Panc1 (cell line): ENCODE measurements around the gene WFS1. TPM values are rescaled to one million over a fixed set of nuclear protein-coding genes. Genes with fewer than 3 reads are reported as not detected.

Experiments
- ATAC-seq: fragments of 200-7000 bp; cut with Tn5 transposase; 2 replicates; pipeline ENCODE4 v1.9.1; 2020; ENCODE audit warnings: mild to moderate bottlenecking, moderate library complexity
- BruUV-seq: library from RNA; stranded (reverse); fragments of 400-500 nt; replicated peaks from 2 replicates; lab custom pipeline; 2021; lab: Mats Ljungman, UMichigan
- CTCF ChIA-PET: fragments of 300-600 bp; sonication (Branson Sonifier 250); formaldehyde crosslinking; loops from one replicate; lab custom pipeline; 2022; ENCODE audit warnings: antibody characterized with exemption; lab: Charles Lee
- POLR2A ChIA-PET: fragments of 300-600 bp; sonication (Branson Sonifier 250); formaldehyde crosslinking; loops from one replicate; lab custom pipeline; 2022; ENCODE audit warnings: antibody characterized with exemption; lab: Charles Lee
- DNase-seq: peaks from one replicate; pipeline ENCODE4 v3.0.0-alpha.2; 2010; ENCODE audit warnings: low read depth, low spot score
- H3K27ac ChIP-seq: 2 replicates; pipeline ENCODE4 v1.5.1; 2011; ENCODE audit warnings: mild to moderate bottlenecking, low read length, inconsistent platforms
- H3K27me3 ChIP-seq: fragments of 200-500 bp; sonication (Bioruptor generic); 2 replicates; pipeline ENCODE4 v1.6.0; 2014; ENCODE audit warnings: low read length, inconsistent platforms; ENCODE audit not compliant: control insufficient read depth, insufficient read depth
- H3K36me3 ChIP-seq: fragments of 200-500 bp; sonication (Bioruptor generic); 2 replicates; pipeline ENCODE4 v1.5.1; 2014; ENCODE audit warnings: inconsistent platforms, mild to moderate bottlenecking, low read length, moderate library complexity; ENCODE audit not compliant: control insufficient read depth, insufficient read depth
- H3K4me1 ChIP-seq: 2 replicates; pipeline ENCODE4 v1.5.1; 2011; ENCODE audit warnings: inconsistent platforms, mild to moderate bottlenecking, low read length, moderate library complexity; ENCODE audit not compliant: control insufficient read depth, insufficient read depth
- H3K4me3 ChIP-seq, 2 experiments: 2 replicates each; pipeline ENCODE4 v1.5.1; 2011 to 2012; ENCODE audit warnings: low read depth in 2 of 2, low read length in 2 of 2, mild to moderate bottlenecking in 2 of 2, inconsistent platforms in 1 of 2, moderate library complexity in 1 of 2
- H3K9me3 ChIP-seq: fragments of 200-500 bp; sonication (Bioruptor generic); 2 replicates; pipeline ENCODE4 v1.5.1; 2014; ENCODE audit warnings: low read depth, mild to moderate bottlenecking, inconsistent platforms, low read length, moderate library complexity; ENCODE audit not compliant: control insufficient read depth, insufficient read depth
- POLR2AphosphoS5 ChIP-seq: IDR thresholded peaks from 2 replicates; pipeline ENCODE4 v1.6.1; 2012; ENCODE audit warnings: mild to moderate bottlenecking, low read depth, low read length, moderate library complexity
- SIN3A ChIP-seq: IDR thresholded peaks from 2 replicates; pipeline ENCODE4 v1.6.1; 2012; ENCODE audit warnings: low read depth, mild to moderate bottlenecking, low read length, moderate library complexity, borderline replicate concordance; ENCODE audit not compliant: insufficient read depth
- TCF7L2 ChIP-seq: IDR thresholded peaks from 2 replicates; pipeline ENCODE4 v1.6.1; 2011; ENCODE audit warnings: mild to moderate bottlenecking, low read depth, low read length, inconsistent platforms
- in situ Hi-C: cut with HindIII; loops from 2 replicates; pipeline ENCODE4 v1.10.0; 2016; ENCODE audit warnings: low sequenced_read_pairs, low pct_unique_long_range_greater_than_20kb
- intact Hi-C: fragments of 100-400 bp; cut with micrococcal nuclease; formaldehyde crosslinking; loops from one replicate; pipeline ENCODE4 v1.10.0; 2022; ENCODE audit not compliant: unreplicated experiment
- total RNA-seq: library from RNA; stranded (reverse); gene quantifications from one replicate; pipeline ENCODE4 v1.2.1, GENCODE V29; 2021; ENCODE audit not compliant: unreplicated experiment
- TF ChIP-seq, protein P1 (sequence below): fragments of 450-650 bp; IDR thresholded peaks from 2 replicates; pipeline ENCODE4 v1.5.1; 2017; ENCODE audit warnings: mild to moderate bottlenecking
- TF ChIP-seq, protein P2 (sequence below), 2 experiments: IDR thresholded peaks; 2 replicates each; pipeline ENCODE4 v1.6.1; 2011 to 2012; ENCODE audit warnings: low read depth in 2 of 2, control low read depth in 1 of 2, low read length in 1 of 2, mild to moderate bottlenecking in 1 of 2, moderate library complexity in 1 of 2; ENCODE audit not compliant: insufficient read depth in 1 of 2

The WFS1 gene
- total RNA-seq, 1 experiment from 2014 or later: 67.5 TPM

DNA sequence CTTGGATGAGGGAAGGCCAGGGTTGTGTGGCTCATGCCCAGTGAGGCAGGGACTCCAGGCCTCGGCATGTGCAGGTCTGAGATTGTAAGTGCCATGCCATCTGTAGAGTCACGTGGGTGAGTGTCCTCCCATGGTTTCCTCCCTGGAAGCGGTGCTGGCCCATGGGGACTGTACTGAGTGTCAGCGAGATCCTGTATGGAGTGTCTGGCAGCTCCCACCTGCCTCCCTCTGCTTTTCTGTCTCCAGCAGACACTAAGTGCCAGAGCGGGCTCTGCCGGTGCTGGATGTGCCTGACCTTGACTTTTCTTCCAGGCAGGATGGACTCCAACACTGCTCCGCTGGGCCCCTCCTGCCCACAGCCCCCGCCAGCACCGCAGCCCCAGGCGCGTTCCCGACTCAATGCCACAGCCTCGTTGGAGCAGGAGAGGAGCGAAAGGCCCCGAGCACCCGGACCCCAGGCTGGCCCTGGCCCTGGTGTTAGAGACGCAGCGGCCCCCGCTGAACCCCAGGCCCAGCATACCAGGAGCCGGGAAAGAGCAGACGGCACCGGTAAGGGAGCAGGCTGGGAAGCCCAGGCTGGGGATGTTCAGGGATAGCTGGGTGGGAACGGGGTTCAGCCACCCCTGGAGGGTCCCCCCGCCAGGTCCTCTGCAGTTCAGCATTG, 7.6 kb downstream of the WFS1 start:
- Histone ChIP-seq H3K27me3 (no peaks in the 10 kb centered on the region), H3K36me3 (no peaks in the 10 kb centered on the region), H3K9me3 (no peaks in the 10 kb centered on the region), H3K4me1 (peaks cover 24% of the 10 kb centered on the region), H3K4me3 (no peak overlapping the region), H3K27ac (no peak overlapping the region)
- in situ Hi-C loops: no loop called here
- DNase-seq (no peak), ATAC-seq (no peak)
- BruUV-seq: no TSS peak
- intact Hi-C loops: no loop called here
- ChIA-PET POLR2A (no interaction called here), CTCF (no interaction called here)
- TF ChIP-seq, protein P1, sequence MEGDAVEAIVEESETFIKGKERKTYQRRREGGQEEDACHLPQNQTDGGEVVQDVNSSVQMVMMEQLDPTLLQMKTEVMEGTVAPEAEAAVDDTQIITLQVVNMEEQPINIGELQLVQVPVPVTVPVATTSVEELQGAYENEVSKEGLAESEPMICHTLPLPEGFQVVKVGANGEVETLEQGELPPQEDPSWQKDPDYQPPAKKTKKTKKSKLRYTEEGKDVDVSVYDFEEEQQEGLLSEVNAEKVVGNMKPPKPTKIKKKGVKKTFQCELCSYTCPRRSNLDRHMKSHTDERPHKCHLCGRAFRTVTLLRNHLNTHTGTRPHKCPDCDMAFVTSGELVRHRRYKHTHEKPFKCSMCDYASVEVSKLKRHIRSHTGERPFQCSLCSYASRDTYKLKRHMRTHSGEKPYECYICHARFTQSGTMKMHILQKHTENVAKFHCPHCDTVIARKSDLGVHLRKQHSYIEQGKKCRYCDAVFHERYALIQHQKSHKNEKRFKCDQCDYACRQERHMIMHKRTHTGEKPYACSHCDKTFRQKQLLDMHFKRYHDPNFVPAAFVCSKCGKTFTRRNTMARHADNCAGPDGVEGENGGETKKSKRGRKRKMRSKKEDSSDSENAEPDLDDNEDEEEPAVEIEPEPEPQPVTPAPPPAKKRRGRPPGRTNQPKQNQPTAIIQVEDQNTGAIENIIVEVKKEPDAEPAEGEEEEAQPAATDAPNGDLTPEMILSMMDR: no peak
- TF ChIP-seq SIN3A (no peak), TCF7L2 (no peak), POLR2AphosphoS5 (no peak)
- TF ChIP-seq, protein P2, sequence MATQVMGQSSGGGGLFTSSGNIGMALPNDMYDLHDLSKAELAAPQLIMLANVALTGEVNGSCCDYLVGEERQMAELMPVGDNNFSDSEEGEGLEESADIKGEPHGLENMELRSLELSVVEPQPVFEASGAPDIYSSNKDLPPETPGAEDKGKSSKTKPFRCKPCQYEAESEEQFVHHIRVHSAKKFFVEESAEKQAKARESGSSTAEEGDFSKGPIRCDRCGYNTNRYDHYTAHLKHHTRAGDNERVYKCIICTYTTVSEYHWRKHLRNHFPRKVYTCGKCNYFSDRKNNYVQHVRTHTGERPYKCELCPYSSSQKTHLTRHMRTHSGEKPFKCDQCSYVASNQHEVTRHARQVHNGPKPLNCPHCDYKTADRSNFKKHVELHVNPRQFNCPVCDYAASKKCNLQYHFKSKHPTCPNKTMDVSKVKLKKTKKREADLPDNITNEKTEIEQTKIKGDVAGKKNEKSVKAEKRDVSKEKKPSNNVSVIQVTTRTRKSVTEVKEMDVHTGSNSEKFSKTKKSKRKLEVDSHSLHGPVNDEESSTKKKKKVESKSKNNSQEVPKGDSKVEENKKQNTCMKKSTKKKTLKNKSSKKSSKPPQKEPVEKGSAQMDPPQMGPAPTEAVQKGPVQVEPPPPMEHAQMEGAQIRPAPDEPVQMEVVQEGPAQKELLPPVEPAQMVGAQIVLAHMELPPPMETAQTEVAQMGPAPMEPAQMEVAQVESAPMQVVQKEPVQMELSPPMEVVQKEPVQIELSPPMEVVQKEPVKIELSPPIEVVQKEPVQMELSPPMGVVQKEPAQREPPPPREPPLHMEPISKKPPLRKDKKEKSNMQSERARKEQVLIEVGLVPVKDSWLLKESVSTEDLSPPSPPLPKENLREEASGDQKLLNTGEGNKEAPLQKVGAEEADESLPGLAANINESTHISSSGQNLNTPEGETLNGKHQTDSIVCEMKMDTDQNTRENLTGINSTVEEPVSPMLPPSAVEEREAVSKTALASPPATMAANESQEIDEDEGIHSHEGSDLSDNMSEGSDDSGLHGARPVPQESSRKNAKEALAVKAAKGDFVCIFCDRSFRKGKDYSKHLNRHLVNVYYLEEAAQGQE (IDR thresholded peaks at IDR 0.05; ENCODE audit: insufficient read depth in 1 of 2, low read depth in 2 of 2, low read length in 1 of 2): no peak

DNA sequence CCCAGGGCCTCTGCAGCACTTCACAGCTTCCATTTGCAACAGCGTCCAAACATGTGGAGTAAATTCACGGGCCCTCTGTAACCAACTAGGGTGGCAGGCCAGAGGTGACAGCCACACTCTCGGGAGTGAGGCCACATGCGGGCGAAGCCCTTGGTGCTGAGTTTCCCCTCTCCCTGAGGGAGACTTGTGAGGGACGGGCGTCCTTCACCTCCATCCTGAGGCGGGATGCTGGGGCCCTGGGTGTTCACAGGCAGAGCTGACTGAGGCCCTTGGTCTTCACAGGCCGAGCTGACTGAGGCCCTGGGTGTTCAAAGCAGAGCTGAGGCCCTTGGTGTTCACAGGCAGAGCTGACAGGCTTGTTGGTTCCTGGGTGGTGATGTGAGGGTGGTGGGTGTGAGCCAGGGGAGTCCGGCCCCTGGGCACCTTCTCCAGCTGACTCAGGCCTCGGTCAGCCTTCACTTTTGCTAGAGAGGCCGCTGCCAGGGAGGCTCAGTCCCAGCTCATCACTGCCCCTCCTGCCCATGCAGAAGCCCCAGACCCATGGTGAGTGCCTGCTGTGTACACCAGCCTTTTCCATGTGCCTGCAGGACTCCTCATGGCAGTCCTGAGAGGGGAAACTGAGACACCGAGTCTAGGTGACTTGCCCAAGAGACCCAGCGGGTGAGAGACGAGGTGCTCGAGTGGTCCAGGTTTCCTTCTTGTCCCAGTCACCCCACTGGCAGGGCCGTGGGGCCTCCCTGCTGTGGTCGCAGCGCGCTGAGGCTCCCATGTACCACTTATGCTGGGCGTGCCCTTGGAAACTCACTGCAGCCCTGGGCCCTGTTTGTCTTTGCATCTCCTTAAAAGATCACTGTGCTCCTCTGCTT, 8.5 kb downstream of the WFS1 start:
- no peak overlapping the region for H3K27ac ChIP-seq

More for the DNA sequence above, 8.5 kb downstream of the WFS1 start:
- Histone ChIP-seq H3K4me3 (no peak overlapping the region), H3K36me3 (no peaks in the 10 kb centered on the region), H3K27me3 (no peaks in the 10 kb centered on the region), H3K4me1 (peaks cover 15% of the 10 kb centered on the region), H3K9me3 (no peaks in the 10 kb centered on the region)
- DNase-seq (no peak), ATAC-seq (no peak)
- BruUV-seq: no TSS peak
- POLR2A ChIA-PET: interaction anchor here (0.6 kb wide), 1 partner anchor 9 kb away, joined by 3 read pairs; no protein-coding TSS in a partner anchor
- intact Hi-C loops: no loop called here
- CTCF ChIA-PET: no interaction called here
- in situ Hi-C loops: no loop called here
- no peak for TF ChIP-seq TCF7L2
- TF ChIP-seq, protein P1: no peak
- TF ChIP-seq POLR2AphosphoS5: no peak
- TF ChIP-seq, protein P2 (IDR thresholded peaks at IDR 0.05; ENCODE audit: insufficient read depth in 1 of 2, low read depth in 2 of 2, low read length in 1 of 2): no peak
- TF ChIP-seq SIN3A: no peak
